ENCODE results near the gene TEAD1. TPM values are rescaled to one million over a fixed set of nuclear protein-coding genes. Genes with fewer than 3 reads are reported as not detected.

Gene TEAD1
- total and polyA plus RNA-seq, 9 of the 15 experiments (the other 6 are each of a cell fraction or from before 2014, with no cell fraction given): 1.7 to 17.7 (median 10.8) TPM

DNA sequence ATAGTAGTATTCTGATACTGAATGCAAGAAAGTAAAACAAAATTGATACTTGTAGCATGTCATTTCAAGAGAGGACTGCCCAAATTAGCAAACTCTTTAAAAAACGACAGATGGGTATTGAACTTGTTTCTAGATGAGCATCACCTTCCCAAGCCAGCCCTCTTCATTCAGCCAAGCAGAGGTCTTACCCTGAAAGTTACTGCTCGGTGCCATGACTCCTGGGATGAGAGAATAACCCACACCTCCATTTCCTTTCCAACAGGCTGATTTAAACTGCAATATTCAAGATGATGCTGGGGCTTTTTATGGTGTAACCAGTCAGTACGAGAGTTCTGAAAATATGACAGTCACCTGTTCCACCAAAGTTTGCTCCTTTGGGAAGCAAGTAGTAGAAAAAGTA, 250.4 kb downstream of the TEAD1 start:
- POLR2A ChIA-PET: no interaction called here
- 44% methylated on average over 3 of the region's 3 CpGs for WGBS (ENCODE audit: insufficient coverage, low coverage, missing lambda C conversion rate)
- in situ Hi-C loops (cut with MboI): no loop called here
- no peaks in the 10 kb centered on the region for H3K79me2 ChIP-seq (ENCODE audit: control insufficient read depth, insufficient read depth, low read length)
- H3K9me1 ChIP-seq (ENCODE audit: control insufficient read depth, insufficient read depth, low read length): no peaks in the 10 kb centered on the region
- DNase-seq (ENCODE audit: extremely low read depth in 1 of 4, low spot score in 3 of 4) (no peak), ATAC-seq (no peak), FAIRE-seq (no peak)
- no peaks in the 10 kb centered on the region for H3K4me1 ChIP-seq (replicated peaks in 1 of 2; ENCODE audit: control insufficient read depth in 2 of 2, insufficient read depth in 2 of 2, low read length in 2 of 2)
- no peaks in the 10 kb centered on the region for H3K9me3 ChIP-seq (replicated peaks; ENCODE audit: control insufficient read depth, insufficient read depth, low read depth, low read length)
- CTCF ChIA-PET (ENCODE audit: low intra/inter-chr PET ratio): no interaction called here
- peaks cover 5% of the 10 kb centered on the region; the same call in 1 of the 3 replicates for H3K36me3 ChIP-seq (ENCODE audit: control insufficient read depth, insufficient read depth, low read length)
- intact Hi-C loops (cut with micrococcal nuclease): no loop called here
- H2AFZ ChIP-seq (ENCODE audit: low read depth, low read length): no peak overlapping the region
- TF ChIP-seq, protein P1, sequence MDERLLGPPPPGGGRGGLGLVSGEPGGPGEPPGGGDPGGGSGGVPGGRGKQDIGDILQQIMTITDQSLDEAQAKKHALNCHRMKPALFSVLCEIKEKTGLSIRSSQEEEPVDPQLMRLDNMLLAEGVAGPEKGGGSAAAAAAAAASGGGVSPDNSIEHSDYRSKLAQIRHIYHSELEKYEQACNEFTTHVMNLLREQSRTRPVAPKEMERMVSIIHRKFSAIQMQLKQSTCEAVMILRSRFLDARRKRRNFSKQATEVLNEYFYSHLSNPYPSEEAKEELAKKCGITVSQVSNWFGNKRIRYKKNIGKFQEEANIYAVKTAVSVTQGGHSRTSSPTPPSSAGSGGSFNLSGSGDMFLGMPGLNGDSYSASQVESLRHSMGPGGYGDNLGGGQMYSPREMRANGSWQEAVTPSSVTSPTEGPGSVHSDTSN (CRISPR knock-in tag; IDR thresholded peaks at IDR 0.05; ENCODE audit: low read depth): no peak
- TF ChIP-seq, protein P1 (tag; conservative IDR thresholded peaks at IDR 0.05; ENCODE audit: low read depth): no peak
- TF ChIP-seq KDM5B (IDR thresholded peaks at IDR 0.05; ENCODE audit: insufficient replicate concordance, low read depth, low read length) (no peak), KAT8 (IDR thresholded peaks at IDR 0.05; ENCODE audit: low read depth) (no peak), IRF2 (CRISPR knock-in tag; IDR thresholded peaks at IDR 0.05) (no peak), NCOA1 (IDR thresholded peaks at IDR 0.05; ENCODE audit: low read depth) (no peak), RBM25 (IDR thresholded peaks at IDR 0.05; ENCODE audit: low read depth, low read length, severe bottlenecking) (no peak), MYBL2 (IDR thresholded peaks at IDR 0.05; ENCODE audit: low read depth) (no peak), MYBL2 (CRISPR knock-in tag; IDR thresholded peaks at IDR 0.05; ENCODE audit: borderline replicate concordance) (no peak), ZBTB1 (CRISPR knock-in tag; IDR thresholded peaks at IDR 0.05; ENCODE audit: borderline replicate concordance, low read depth) (no peak), CCNT2 (IDR thresholded peaks at IDR 0.05; ENCODE audit: borderline replicate concordance, extremely low read depth, insufficient read length, low read depth, low read length) (no peak), SAP30 (IDR thresholded peaks at IDR 0.05; ENCODE audit: borderline replicate concordance, insufficient read depth, low read depth, low read length, poor library complexity, severe bottlenecking) (no peak), ATF7 (IDR thresholded peaks at IDR 0.05) (no peak), RBM15 (IDR thresholded peaks at IDR 0.05; ENCODE audit: insufficient read depth, low read length) (no peak)
- TF ChIP-seq, protein P2, sequence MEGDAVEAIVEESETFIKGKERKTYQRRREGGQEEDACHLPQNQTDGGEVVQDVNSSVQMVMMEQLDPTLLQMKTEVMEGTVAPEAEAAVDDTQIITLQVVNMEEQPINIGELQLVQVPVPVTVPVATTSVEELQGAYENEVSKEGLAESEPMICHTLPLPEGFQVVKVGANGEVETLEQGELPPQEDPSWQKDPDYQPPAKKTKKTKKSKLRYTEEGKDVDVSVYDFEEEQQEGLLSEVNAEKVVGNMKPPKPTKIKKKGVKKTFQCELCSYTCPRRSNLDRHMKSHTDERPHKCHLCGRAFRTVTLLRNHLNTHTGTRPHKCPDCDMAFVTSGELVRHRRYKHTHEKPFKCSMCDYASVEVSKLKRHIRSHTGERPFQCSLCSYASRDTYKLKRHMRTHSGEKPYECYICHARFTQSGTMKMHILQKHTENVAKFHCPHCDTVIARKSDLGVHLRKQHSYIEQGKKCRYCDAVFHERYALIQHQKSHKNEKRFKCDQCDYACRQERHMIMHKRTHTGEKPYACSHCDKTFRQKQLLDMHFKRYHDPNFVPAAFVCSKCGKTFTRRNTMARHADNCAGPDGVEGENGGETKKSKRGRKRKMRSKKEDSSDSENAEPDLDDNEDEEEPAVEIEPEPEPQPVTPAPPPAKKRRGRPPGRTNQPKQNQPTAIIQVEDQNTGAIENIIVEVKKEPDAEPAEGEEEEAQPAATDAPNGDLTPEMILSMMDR (IDR thresholded peaks at IDR 0.05 in 2 of 3, conservative IDR thresholded peaks at IDR 0.05 in 1 of 3; ENCODE audit: insufficient read depth in 2 of 3, low read depth in 1 of 3, low read length in 3 of 3): no peak
- TF ChIP-seq, protein P3, sequence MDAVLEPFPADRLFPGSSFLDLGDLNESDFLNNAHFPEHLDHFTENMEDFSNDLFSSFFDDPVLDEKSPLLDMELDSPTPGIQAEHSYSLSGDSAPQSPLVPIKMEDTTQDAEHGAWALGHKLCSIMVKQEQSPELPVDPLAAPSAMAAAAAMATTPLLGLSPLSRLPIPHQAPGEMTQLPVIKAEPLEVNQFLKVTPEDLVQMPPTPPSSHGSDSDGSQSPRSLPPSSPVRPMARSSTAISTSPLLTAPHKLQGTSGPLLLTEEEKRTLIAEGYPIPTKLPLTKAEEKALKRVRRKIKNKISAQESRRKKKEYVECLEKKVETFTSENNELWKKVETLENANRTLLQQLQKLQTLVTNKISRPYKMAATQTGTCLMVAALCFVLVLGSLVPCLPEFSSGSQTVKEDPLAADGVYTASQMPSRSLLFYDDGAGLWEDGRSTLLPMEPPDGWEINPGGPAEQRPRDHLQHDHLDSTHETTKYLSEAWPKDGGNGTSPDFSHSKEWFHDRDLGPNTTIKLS (IDR thresholded peaks at IDR 0.05; ENCODE audit: borderline replicate concordance, low read depth): no peak
- no TSS peak for BruUV-seq (replicated peaks)
- H3K4me3 ChIP-seq: no peak overlapping the region
- H4K20me1 ChIP-seq (replicated peaks; ENCODE audit: control insufficient read depth, insufficient read depth, low read length): no peaks in the 10 kb centered on the region
- no peak overlapping the region for H3K9ac ChIP-seq (ENCODE audit: insufficient read depth in 1 of 2, low read depth in 2 of 2, low read length in 2 of 2)
- H3K4me2 ChIP-seq (ENCODE audit: insufficient read depth, low read length): no peak overlapping the region
- H3K27ac ChIP-seq (ENCODE audit: extremely low read depth, low read depth, low read length): no peak overlapping the region
- H3K27me3 ChIP-seq (ENCODE audit: control insufficient read depth in 2 of 2, insufficient read depth in 2 of 2, low read length in 2 of 2): no peaks in the 10 kb centered on the region
